ENCODE data around the gene PCBP3.

DNA sequence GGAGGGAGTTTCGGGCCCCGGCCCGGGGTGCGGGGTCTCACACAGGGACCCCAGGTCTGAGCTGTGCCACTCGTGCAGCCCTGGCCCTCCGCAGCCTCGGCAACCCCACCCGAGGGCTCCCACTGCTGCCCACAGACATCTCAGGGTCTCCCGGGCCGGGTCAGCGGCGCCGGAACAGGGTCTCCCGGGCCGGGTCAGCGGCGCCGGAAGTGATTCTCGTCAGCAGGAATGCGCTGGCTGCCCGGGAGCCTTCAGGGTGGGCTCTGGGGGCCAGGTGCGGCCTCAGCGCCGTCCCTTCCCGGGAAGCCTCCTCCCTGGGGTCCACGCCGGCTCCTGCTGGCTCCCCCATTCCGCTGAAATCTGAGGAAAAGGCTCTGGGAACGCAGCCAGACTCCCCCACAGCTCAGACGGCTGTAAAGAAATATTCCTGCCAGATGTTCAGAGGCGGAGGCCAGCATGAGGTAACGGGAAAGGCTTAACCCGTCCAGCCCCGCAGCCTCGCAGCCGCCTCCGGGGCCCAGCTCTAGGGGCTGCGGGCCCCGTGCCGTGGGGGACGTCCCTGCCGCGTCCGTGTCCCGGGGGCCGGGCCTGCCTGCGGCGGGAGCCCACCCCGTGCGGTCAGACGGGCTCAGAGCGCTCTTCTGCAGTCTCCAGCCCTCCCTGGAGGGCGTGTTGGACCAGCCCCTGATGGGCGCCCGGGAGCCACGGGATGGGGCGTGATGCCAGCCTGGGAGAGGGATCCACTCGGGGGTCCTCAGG, 329.4 kb downstream of the PCBP3 start:
- TF ChIP-seq, protein P1, sequence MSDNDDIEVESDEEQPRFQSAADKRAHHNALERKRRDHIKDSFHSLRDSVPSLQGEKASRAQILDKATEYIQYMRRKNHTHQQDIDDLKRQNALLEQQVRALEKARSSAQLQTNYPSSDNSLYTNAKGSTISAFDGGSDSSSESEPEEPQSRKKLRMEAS (IDR thresholded peaks at IDR 0.05): no peak
- TF ChIP-seq, protein P2, sequence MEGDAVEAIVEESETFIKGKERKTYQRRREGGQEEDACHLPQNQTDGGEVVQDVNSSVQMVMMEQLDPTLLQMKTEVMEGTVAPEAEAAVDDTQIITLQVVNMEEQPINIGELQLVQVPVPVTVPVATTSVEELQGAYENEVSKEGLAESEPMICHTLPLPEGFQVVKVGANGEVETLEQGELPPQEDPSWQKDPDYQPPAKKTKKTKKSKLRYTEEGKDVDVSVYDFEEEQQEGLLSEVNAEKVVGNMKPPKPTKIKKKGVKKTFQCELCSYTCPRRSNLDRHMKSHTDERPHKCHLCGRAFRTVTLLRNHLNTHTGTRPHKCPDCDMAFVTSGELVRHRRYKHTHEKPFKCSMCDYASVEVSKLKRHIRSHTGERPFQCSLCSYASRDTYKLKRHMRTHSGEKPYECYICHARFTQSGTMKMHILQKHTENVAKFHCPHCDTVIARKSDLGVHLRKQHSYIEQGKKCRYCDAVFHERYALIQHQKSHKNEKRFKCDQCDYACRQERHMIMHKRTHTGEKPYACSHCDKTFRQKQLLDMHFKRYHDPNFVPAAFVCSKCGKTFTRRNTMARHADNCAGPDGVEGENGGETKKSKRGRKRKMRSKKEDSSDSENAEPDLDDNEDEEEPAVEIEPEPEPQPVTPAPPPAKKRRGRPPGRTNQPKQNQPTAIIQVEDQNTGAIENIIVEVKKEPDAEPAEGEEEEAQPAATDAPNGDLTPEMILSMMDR (IDR thresholded peaks at IDR 0.05; ENCODE audit: low read depth, low read length, missing input control): no peak
- no peak for TF ChIP-seq JUND (IDR thresholded peaks at IDR 0.05)
